ENCODE measurements around the gene LOC101059915.

- TF ChIP-seq CTCF (conservative IDR thresholded peaks at IDR 0.05; ENCODE audit: low read length) (no peak), EZH2phosphoT487 (IDR thresholded peaks at IDR 0.05; ENCODE audit: borderline replicate concordance, low read depth, low read length) (no peak)
Observed at GRCh38 chrX:71627588-71628404, 39.5 kb upstream of the LOC101059915 start.

Measured in OCI-LY7 (cell line).